Measurements from ENCODE around the gene OSBPL3. TPM values are rescaled to one million over a fixed set of nuclear protein-coding genes. Genes with fewer than 3 reads are reported as not detected.
"Not testable (repeated sequence)": the region's sequence is repeated elsewhere in the genome, so short reads cannot be mapped to it uniquely, and the experiment has no call there.

The OSBPL3 gene
- total RNA-seq, 1 experiment from 2014 or later, result 7.1 TPM

- DNase-seq (ENCODE audit: low spot score), result no peak
- in situ Hi-C loops (cut with HindIII; ENCODE audit: low sequenced_read_pairs), result no loop called here
These were observed 155.6 kb downstream of the OSBPL3 start for GRCh38 chr7:24824400-24824799.

GRCh38 chr7:24821754-24822054, 158.3 kb downstream of the OSBPL3 start:
- in situ Hi-C loops (cut with HindIII; ENCODE audit: low sequenced_read_pairs), result no loop called here
- no peak for DNase-seq (ENCODE audit: low spot score)

GRCh38 chr7:24821045-24821753, 158.8 kb downstream of the OSBPL3 start:
- DNase-seq (ENCODE audit: low spot score), result no peak

GRCh38 chr7:24820730-24821044, 159.3 kb downstream of the OSBPL3 start:
- in situ Hi-C loops (cut with HindIII; ENCODE audit: low sequenced_read_pairs), result no loop called here
- DNase-seq (ENCODE audit: low spot score), result no peak

More at GRCh38 chr7:24821045-24821753, 158.8 kb downstream of the OSBPL3 start:
- in situ Hi-C loops (cut with HindIII; ENCODE audit: low sequenced_read_pairs), result no loop called here

DNA sequence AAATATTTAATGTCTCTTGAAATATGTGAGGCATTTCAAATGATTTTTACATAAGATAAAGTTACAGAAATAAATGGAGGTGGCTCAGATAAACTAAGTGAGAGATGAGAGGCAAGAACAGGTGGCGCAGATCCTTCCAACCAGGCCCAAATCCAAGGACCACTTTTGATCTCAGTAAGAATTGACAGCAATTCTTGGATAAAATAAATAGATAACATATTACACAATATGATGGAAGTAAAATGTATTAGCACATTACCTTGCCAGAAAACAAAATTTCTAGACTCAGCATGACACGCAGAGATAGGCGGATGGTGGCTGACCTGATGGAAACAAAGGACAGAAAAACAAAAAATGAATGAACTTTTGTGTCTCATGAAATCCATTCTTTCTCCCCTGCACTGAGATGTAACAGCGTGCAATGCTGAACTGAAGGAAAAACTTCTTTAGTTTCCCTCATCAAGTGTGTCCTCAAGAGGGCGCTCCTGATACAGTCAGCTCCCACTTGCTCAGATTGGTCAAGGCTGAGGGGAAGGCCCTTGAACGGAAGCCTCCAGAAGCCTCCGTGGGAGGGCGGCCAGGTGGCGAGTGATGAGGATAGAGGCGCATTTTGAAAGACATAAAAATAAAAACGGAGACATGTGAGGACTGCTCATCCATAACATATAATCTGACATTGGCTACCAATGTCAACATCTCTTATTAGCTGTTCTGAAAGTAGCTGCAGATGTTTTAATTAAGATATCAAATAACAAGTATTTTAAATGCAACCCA, 159.9 kb downstream of the OSBPL3 start:
- peak; percentile 49 for DNase-seq (ENCODE audit: low spot score)
- in situ Hi-C loops (cut with HindIII; ENCODE audit: low sequenced_read_pairs), result no loop called here

DNA sequence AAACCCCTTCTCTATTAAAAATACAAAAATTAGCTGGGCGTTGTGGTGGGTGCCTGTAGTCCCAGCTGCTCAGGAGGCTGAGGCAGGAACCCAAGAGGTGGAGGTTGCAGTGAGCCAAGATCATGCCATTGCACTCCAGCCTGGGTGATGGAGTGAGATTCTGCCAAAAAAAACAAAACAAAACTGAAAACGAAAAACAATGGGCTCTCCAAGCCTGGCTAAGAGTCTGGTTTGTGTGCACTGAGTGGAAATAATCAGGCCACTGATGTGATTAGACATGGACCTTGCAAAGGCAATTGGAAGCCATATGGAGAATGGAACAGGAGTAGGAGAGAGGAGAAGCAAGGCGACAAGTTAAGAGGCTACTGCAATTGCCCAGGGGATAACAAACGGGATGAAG, 162.6 kb downstream of the OSBPL3 start:
- in situ Hi-C loops (cut with HindIII; ENCODE audit: low sequenced_read_pairs), result no loop called here

DNA sequence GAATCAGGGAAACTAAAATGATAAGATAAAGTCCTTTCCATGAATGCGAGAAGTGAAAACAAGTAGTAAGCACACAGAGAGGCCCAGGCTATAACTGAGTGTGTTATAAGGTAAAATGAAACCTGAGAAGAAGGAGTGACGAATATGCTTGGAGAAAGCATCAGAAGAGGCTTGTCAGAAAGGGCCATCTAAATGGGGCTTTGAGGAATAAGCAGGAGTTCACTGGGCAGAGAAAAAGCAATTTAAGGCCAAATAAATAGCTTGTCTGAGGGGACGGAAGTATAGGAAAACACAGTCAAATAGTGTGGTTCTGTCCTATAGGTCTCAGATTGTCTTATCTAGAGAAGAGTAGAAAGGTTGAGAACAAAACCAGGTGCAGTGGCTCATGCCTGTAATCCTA, 163.1 kb downstream of the OSBPL3 start:
- no peak for DNase-seq (ENCODE audit: low spot score)
- in situ Hi-C loops (cut with HindIII; ENCODE audit: low sequenced_read_pairs), result no loop called here

More for the DNA sequence above, 162.6 kb downstream of the OSBPL3 start:
- no peak for DNase-seq (ENCODE audit: low spot score)

GRCh38 chr7:24812305-24812945, 167.6 kb downstream of the OSBPL3 start:
- DNase-seq (ENCODE audit: low spot score), result peak; percentile 44
- in situ Hi-C loops (cut with HindIII; ENCODE audit: low sequenced_read_pairs), result no loop called here

DNA sequence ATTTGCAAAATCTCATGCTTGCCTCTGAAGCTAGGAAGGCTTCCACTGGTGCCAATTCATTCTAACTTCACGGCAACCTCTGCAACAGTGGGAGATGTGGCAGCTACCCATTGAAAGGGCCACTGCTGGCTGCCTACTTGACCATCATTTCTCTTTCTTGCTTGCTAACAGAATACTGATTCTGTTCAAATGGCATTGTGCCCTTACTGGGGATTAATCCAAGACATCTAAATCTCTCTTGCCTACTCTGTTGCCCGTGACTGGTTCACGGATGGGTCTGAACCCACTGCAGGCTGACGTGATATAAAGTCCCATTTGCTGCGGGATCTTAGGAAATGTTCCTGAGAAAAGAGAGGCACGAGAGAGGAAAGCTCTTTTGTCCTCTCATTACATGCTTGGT, 171.5 kb downstream of the OSBPL3 start:
- in situ Hi-C loops (cut with HindIII; ENCODE audit: low sequenced_read_pairs), result no loop called here

DNA sequence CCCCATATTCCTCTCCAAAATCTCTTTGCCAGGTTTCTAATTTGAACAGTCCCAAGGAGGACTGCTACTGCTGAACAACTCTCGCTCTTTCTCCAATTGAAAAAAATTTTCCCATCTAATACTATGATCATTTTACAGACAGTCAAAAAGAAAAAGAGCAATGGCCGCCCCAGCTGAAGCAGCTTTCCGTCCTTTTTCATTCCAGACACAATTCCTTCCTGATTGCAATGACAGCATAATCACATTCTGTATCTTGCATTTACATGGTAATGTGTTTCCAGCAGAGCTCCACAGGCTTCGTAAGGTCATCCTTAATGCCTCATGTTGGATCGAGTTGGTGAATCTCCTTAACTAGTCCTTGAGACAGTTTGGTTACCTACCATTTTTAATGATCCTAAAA, 177.7 kb downstream of the OSBPL3 start:
- in situ Hi-C loops (cut with HindIII; ENCODE audit: low sequenced_read_pairs), result no loop called here
- DNase-seq (ENCODE audit: low spot score), result no peak

More for the DNA sequence above, 171.5 kb downstream of the OSBPL3 start:
- no peak for DNase-seq (ENCODE audit: low spot score)

- DNase-seq (ENCODE audit: low spot score), result no peak
- in situ Hi-C loops (cut with HindIII; ENCODE audit: low sequenced_read_pairs), result no loop called here
These were observed 178.1 kb downstream of the OSBPL3 start for GRCh38 chr7:24801883-24802282.

GRCh38 chr7:24800667-24801066, 179.3 kb downstream of the OSBPL3 start:
- in situ Hi-C loops (cut with HindIII; ENCODE audit: low sequenced_read_pairs), result no loop called here
- DNase-seq (ENCODE audit: low spot score), result no peak

GRCh38 chr7:24800073-24800472, 179.9 kb downstream of the OSBPL3 start:
- no peak for DNase-seq (ENCODE audit: low spot score)
- in situ Hi-C loops (cut with HindIII; ENCODE audit: low sequenced_read_pairs), result no loop called here

DNA sequence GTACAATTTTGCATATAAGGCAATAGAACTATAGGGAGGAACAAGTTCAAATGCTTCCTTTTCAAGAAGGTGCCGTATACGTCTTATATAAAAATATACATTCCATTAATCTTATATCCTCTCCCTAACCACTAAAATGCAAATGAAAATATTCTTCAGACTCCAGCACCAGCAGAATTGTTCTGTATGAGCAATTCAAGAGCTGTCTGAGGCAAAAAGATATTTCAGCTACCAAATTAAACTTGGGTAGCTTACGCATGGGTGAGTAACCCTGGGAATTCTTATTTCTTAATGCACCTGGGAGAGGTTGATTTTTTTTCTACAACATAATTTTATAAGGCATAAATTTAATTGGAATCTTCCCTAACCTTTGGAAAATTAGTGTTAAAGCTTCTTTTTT, 180.5 kb downstream of the OSBPL3 start:
- no peak for DNase-seq (ENCODE audit: low spot score)
- in situ Hi-C loops (cut with HindIII; ENCODE audit: low sequenced_read_pairs), result no loop called here

GRCh38 chr7:24798261-24798660, 181.7 kb downstream of the OSBPL3 start:
- in situ Hi-C loops (cut with HindIII; ENCODE audit: low sequenced_read_pairs), result no loop called here
- no peak for DNase-seq (ENCODE audit: low spot score)

DNA sequence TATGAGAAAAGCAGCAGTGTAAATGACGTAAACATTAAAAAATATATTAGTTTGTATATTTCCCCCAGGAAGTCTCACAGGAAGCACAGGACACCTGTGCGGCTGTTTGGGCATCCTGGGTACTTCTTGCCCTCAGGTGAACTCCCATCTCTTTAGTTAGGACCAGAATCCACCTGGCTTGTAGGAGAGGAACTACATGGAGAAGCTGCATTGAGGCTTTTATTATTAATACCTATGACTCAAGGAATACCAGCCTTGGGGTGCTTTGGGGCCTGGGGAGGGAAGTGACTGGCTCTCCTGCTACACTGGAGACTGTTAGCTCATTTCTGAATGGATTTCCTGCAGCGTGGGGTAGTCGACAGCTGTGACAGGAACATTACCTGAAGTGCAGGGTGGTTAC, 182.7 kb downstream of the OSBPL3 start:
- DNase-seq (ENCODE audit: low spot score), result no peak
- in situ Hi-C loops (cut with HindIII; ENCODE audit: low sequenced_read_pairs), result no loop called here

GRCh38 chr7:24795407-24795767, 184.6 kb downstream of the OSBPL3 start:
- in situ Hi-C loops (cut with HindIII; ENCODE audit: low sequenced_read_pairs), result no loop called here

GRCh38 chr7:24794751-24795406, 185.1 kb downstream of the OSBPL3 start:
- in situ Hi-C loops (cut with HindIII; ENCODE audit: low sequenced_read_pairs); DNase-seq (ENCODE audit: low spot score): not testable (repeated sequence)

More at GRCh38 chr7:24795407-24795767, 184.6 kb downstream of the OSBPL3 start:
- DNase-seq (ENCODE audit: low spot score), result no peak

DNA sequence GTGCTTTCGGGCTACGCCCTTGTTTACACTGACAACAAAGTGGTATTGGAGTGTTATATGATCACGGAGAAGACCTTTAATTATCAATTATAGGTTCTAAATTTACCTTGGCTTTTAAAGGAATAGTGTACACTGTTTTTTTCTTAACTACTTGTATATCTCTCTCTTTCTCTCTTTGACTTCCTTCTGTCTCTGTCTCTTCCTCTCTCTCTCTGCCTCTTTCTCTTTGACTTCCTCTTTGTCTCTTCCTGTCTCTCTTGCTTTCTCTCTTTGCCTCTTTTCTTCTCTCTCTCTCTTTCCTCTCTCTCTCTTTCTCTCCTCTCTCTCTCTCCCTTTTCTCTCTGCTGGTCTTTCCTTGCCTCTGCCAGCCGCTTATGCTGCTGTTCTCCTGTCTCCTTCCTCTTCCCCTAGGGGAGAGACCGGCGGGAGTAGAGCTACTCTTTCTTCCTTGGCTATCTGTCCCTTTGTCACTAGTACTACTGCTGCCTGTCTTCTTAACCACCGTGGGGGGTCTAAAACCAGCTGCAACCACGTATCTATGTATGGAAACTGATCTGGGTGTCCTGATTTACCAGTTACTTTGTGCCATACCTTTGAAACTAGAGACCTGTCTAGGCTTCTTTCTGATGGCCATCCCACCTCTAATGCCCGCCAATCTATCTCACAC, 185.9 kb downstream of the OSBPL3 start:
- DNase-seq (ENCODE audit: low spot score), result no peak
- in situ Hi-C loops (cut with HindIII; ENCODE audit: low sequenced_read_pairs), result no loop called here
